Medulla oblongata (tissue), 1 donor: ENCODE measurements around the gene PARM1.

Source experiments
- DNase-seq: peaks from one replicate; pipeline ENCODE4 v3.0.0-alpha.2; 2015; ENCODE audit errors: extremely low spot score

Gene PARM1

GRCh38 chr4:74932832-74933561 is at the start of gene PARM1:
PARM1 (plus strand) TSS chr4:74933116; CDS start chr4:74933328, 212 bp downstream.
- DNase-seq = peak; percentile 91

GRCh38 chr4:74884266-74884665 is 48.6 kb upstream of the PARM1 start:
- DNase-seq = no peak

DNA sequence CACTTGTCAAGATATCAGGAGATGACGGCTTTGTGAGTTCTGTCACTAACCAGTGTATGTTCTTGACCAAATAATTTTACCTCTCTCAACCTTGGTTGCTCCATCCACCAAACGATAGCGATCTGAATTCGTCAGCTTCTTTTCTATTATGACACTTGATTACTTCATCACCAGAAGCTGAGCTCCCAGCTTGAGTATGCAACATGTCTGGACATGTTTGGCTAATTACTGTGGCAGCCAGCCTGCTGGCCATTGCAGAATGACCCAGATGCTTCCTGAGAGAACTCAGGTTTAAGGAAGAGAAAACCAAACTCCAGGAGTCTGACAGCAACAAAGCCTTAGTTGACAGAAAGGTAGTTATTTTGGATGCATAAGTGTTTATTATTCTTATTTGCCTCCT is 46.4 kb upstream of the PARM1 start:
- DNase-seq = no peak

DNA sequence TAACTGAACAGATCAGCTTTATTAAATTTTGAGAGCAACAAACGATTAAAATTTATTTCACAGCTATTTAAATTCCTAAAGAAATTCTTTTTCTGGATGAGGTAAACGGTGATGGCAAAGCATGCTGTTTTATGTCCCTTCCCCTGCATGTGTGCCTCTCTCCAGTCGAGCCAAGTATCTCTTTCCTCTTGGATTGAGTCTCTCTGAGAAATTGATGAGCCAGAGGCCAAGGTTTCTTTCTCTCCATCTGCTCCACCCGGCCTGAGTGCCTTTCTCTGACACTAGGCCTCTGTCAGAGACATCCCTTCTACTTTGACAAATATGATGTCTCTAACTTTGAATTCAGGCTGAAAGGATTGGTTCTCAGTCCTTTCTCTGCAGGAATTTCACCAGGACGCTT is 42.6 kb upstream of the PARM1 start:
- DNase-seq = no peak

- DNase-seq = no peak
Measured at GRCh38 chr4:74891037-74891436, 41.9 kb upstream of the PARM1 start.

DNA sequence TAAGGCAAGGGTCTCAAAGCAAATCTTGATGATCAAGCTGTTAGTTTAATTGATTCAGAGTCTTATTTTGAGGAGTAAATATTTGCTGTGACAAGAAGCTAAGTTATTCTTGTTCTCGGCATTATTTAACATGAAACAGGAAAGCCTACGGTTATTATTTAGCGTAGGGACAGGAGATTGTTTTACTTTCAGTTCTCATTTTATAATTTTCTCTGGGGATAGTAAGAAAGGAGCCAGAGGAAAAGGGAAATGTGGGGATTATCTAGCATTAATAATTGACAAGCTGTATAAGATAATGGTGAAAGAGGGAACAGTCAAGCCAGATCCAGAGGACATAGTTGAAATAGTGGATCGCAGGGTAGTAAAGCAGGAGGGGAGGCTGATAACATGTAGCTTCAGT is 39.7 kb upstream of the PARM1 start:
- no peak for DNase-seq

GRCh38 chr4:74896595-74896994 is 36.3 kb upstream of the PARM1 start:
- no peak for DNase-seq

GRCh38 chr4:74897386-74897785 is 35.5 kb upstream of the PARM1 start:
- DNase-seq = peak; percentile 7

DNA sequence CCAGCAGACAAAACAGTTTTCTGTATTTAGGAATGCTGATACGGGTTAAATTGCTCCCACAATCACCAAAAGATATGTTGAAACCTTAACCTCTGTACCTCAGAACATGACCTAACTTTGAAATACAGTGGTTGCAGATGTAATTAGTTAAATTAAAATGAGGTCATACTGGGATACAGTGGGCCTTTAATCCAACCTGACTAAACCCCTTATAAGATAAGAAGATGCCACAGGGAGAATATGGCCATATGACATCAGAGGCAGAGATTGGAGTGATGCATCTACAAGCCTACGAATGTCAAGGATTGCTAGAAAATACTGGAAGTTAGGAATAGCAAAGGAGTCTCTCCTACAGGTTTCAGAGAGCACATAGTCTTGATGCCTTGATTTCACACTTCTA is 32.1 kb upstream of the PARM1 start:
- DNase-seq = no peak

DNA sequence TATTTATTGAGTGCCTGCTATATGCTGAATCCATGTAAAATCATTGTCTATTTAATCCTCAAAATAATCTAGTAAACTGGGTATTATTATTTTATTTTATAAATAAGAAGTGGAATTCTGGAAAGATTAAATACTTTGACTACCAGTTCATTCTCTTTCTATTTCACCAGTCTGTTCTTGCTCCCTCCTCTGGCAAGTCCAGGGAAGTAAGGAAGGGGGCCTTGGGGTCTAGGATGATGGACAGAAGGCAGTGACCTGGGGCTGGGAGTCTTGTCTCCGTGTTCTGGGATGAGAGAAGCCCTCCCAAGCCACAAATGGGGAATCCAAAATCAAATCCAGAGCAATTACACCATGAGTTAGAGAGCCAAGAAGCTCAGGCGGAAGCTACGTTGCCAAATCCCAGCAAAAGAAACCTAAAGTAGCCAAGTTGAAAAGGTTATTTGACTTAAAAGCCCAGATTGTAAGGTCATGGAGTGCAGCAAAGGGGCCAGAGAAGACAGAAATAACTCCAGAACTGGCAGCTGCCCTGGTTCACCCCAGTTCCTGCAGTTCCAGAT is 28.3 kb upstream of the PARM1 start:
- DNase-seq = no peak

DNA sequence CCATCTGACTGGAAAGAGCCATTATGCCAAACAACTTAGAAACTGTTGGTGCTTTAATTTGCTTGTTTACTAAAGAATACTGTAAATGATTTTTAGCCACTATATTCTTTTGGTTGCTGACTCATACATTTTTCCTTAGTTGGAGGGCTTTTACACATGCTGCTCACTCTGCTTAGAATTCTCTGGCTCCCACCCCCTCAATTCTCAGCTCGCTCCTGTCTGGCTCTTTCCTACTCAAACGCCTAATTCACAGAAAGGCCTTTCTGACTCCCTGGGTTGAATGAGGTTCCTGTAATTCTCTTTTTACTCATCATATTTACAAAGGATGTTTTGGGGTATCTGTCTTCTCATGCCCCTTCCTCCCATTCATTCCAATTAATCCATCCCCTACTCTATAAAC is 26.1 kb upstream of the PARM1 start:
- no peak for DNase-seq

GRCh38 chr4:74919783-74920182 is 13.1 kb upstream of the PARM1 start:
- no peak for DNase-seq

DNA sequence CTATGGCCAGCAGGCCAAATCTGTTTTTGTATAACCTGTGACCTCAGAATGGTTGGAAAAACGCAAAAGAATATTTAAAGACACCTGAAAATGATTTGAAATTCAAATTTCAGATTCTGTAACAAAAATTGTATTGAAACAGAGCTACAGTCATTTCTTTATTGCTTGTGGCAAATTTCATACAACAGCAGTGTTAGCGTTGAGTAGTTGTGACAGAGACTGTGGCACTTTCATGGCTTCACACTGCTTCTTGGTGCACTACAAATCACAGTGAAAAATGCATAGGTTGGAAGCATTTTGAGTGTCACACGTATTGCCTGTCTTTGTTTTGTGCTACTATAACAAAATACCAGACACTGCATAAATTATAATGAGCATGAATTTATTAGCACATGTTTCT is 12.2 kb upstream of the PARM1 start:
- DNase-seq = no peak

DNA sequence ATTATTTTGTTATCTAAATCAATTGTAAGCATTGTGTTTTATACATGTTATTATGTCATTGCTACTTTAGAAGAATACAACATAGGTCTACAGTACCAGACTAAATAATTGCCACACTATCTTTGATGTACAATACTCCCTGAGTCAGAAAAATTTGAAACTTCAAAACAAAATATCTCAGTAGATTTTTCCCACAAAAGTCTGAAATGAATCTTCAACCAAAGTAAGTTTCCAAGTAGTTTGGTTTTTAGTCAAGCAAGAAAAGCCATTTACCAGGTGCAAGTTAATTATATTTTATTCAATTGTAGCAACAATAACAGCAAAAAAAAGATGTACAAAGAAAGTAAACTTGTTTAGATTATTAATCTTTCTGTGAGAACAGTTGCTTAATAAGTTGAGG is 11.4 kb upstream of the PARM1 start:
- DNase-seq = no peak

DNA sequence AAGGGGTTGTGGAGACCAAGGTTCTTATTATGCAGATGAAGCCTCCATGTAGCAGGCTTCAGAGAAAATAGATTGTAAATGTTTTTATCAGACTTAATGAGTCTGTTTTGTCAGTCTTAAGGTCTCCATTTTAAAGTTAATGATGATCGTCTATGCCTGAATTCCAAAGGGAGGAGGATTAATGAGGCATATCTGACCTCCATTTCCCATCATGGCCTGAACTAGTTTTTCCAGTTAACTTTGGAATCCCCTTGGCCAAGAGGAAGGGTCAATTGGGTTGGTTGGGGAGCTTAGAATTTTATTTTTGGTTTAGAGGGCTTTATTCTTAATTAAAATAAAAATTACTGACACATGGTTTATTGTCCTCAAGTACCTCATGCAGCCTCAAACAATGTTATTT is 6.9 kb upstream of the PARM1 start:
- no peak for DNase-seq

- DNase-seq = peak; percentile 49
Measured at GRCh38 chr4:74930162-74930561, 2.8 kb upstream of the PARM1 start.

GRCh38 chr4:74931376-74931775 is 1.5 kb upstream of the PARM1 start:
- DNase-seq = no peak

DNA sequence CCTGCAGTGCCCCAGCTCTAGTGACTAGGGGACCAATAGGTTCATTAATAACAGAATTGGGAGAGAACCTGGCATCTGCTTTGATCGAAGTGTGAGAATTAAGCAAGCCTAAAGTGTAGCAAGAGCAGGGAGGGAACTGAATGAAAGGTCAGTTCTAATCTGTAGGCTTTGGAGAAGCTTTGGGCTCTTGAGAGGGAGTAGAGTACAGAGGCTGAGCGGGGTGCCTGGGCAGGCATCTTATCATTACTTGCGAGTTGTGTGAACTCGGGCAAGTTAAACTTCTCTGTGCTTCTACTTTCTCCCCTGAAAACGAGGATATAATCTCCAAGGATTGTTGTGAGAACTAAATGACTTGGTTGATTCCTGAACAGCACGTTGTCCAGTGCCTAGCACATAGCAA is 906 bp upstream of the PARM1 start:
- no peak for DNase-seq

- DNase-seq = no peak
Measured at GRCh38 chr4:74933562-74934015, 673 bp downstream of the PARM1 start.

GRCh38 chr4:74934016-74934831 is 1.3 kb downstream of the PARM1 start:
- DNase-seq = peak; percentile 33

DNA sequence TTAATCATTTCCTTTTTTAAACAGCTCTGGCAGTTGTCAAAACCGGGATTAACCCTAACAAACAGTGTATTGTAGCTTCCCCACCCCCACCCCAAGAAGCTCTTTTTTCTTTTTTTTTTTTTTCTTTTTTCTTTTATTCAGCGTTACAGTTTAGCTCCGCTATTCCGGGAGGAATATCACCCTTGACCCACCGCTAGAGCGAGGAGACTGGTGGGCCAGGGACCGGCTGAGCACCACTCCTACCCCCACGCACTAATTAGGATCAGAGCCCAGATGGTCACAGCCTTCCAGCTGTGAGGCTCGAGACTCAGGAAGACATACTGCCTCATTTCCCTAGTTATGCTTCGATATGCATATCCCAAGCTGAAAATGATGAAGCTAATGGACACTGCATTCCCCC is 2.0 kb downstream of the PARM1 start:
- DNase-seq = no peak

DNA sequence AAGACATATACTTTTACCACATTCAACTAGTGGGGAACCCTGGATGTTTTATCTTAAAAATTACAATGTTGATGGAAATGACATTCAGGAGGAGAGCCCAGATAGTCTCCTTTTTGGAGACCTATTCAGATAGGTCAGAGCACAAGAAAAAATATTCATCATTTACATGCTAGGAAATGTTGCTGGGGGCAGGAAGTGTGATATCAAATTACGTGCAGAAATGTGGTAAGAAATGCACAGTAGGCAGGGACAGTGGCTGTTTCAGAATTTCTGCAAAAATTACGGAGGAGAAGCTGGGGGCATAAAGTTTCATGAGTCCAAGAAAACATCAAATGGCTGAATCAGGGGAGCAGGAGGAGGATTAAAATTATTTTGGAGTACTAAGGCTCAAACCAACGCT is 8.2 kb downstream of the PARM1 start:
- DNase-seq = no peak
